Measurements from ENCODE around the gene SPEM1. TPM values are rescaled to one million over a fixed set of nuclear protein-coding genes. Genes with fewer than 3 reads are reported as not detected.

The SPEM1 gene
- polyA plus RNA-seq, 1 donor (not counting 4 experiments of a cell fraction or from before 2014, with no cell fraction given), result not detected

GRCh38 chr17:7383742-7384488 is 36.2 kb upstream of the SPEM1 start:
- Histone ChIP-seq H3K36me3 (ENCODE audit: control insufficient read depth in 2 of 2, extremely low read depth in 1 of 2, insufficient read depth in 2 of 2, low read length in 2 of 2) (peaks cover 11 to 28% of the 10 kb centered on the region in 2 experiments), H4K20me1 (ENCODE audit: control insufficient read depth, extremely low read depth, insufficient read depth, low read length) (peaks cover 3% of the 10 kb centered on the region), H3K4me1 (ENCODE audit: control insufficient read depth, extremely low read depth, insufficient read depth, low read length) (peaks cover 14% of the 10 kb centered on the region), H3K9me3 (ENCODE audit: control insufficient read depth, low read depth, low read length) (no peaks in the 10 kb centered on the region), H3K79me2 (ENCODE audit: control insufficient read depth, insufficient read depth, low read length) (peaks cover 7% of the 10 kb centered on the region), H3K27me3 (ENCODE audit: control insufficient read depth, extremely low read depth, insufficient read depth, low read length) (no peaks in the 10 kb centered on the region), H3K9me1 (ENCODE audit: control insufficient read depth, extremely low read depth, insufficient read depth, low read length) (no peaks in the 10 kb centered on the region), H3K4me3 (ENCODE audit: control insufficient read depth in 2 of 3, extremely low read depth in 1 of 3, insufficient read depth in 2 of 3, low read depth in 1 of 3, low read length in 3 of 3) (no peak overlapping the region), H2AFZ (ENCODE audit: control insufficient read depth, low read length) (no peak overlapping the region), H3K27ac (ENCODE audit: control insufficient read depth, insufficient read depth, low read length) (no peak overlapping the region), H3K4me2 (ENCODE audit: control insufficient read depth, extremely low read depth, insufficient read depth, low read depth, low read length) (no peak overlapping the region), H3K9ac (ENCODE audit: control insufficient read depth, extremely low read depth, insufficient read depth, low read length) (no peak overlapping the region)
- no peak for TF ChIP-seq EZH2 (IDR thresholded peaks at IDR 0.05; ENCODE audit: low read length)
- TF ChIP-seq CTCF (optimal IDR thresholded peaks at IDR 0.05 in 1 of 3, IDR thresholded peaks at IDR 0.05 in 1 of 3, conservative IDR thresholded peaks at IDR 0.05 in 1 of 3; ENCODE audit: extremely low read depth in 1 of 3, insufficient read depth in 2 of 3, low read length in 3 of 3), result no peak
- FAIRE-seq, result no peak
- no peak for DNase-seq (ENCODE audit: low read depth, low spot score)
- dilution Hi-C loops (cut with MboI; ENCODE audit: extremely low pct_ligation_motif_present, low sequenced_read_pairs), result no loop called here

GRCh38 chr17:7384489-7385081 is 35.5 kb upstream of the SPEM1 start:
- no peaks in the 10 kb centered on the region for H3K27me3 ChIP-seq (ENCODE audit: control insufficient read depth, extremely low read depth, insufficient read depth, low read length)
- no peak overlapping the region for H2AFZ ChIP-seq (ENCODE audit: control insufficient read depth, low read length)
- H3K4me2 ChIP-seq (ENCODE audit: control insufficient read depth, extremely low read depth, insufficient read depth, low read depth, low read length), result no peak overlapping the region
- peaks cover 17 to 33% of the 10 kb centered on the region in 2 experiments for H3K36me3 ChIP-seq (ENCODE audit: control insufficient read depth in 2 of 2, extremely low read depth in 1 of 2, insufficient read depth in 2 of 2, low read length in 2 of 2)
- H3K4me3 ChIP-seq (ENCODE audit: control insufficient read depth in 2 of 3, extremely low read depth in 1 of 3, insufficient read depth in 2 of 3, low read depth in 1 of 3, low read length in 3 of 3), result no peak overlapping the region
- H3K27ac ChIP-seq (ENCODE audit: control insufficient read depth, insufficient read depth, low read length), result no peak overlapping the region
- TF ChIP-seq CTCF (optimal IDR thresholded peaks at IDR 0.05 in 1 of 3, IDR thresholded peaks at IDR 0.05 in 1 of 3, conservative IDR thresholded peaks at IDR 0.05 in 1 of 3; ENCODE audit: extremely low read depth in 1 of 3, insufficient read depth in 2 of 3, low read length in 3 of 3) (no peak), EZH2 (IDR thresholded peaks at IDR 0.05; ENCODE audit: low read length) (no peak)
- dilution Hi-C loops (cut with MboI; ENCODE audit: extremely low pct_ligation_motif_present, low sequenced_read_pairs), result no loop called here
- DNase-seq (ENCODE audit: low read depth, low spot score) (no peak), FAIRE-seq (no peak)
- peaks cover 14% of the 10 kb centered on the region for H3K4me1 ChIP-seq (ENCODE audit: control insufficient read depth, extremely low read depth, insufficient read depth, low read length)
- H3K9ac ChIP-seq (ENCODE audit: control insufficient read depth, extremely low read depth, insufficient read depth, low read length), result no peak overlapping the region
- H3K79me2 ChIP-seq (ENCODE audit: control insufficient read depth, insufficient read depth, low read length), result peaks cover 7% of the 10 kb centered on the region
- H3K9me3 ChIP-seq (ENCODE audit: control insufficient read depth, low read depth, low read length), result no peaks in the 10 kb centered on the region
- peaks cover 3% of the 10 kb centered on the region for H4K20me1 ChIP-seq (ENCODE audit: control insufficient read depth, extremely low read depth, insufficient read depth, low read length)
- H3K9me1 ChIP-seq (ENCODE audit: control insufficient read depth, extremely low read depth, insufficient read depth, low read length), result no peaks in the 10 kb centered on the region

Measured in keratinocyte (primary cell).